Measurements from ENCODE around the gene KDM4D.
"Not testable (repeated sequence)": the region's sequence is repeated elsewhere in the genome, so short reads cannot be mapped to it uniquely, and the experiment has no call there.

GRCh38 chr11:95021468-95021867 is 48.0 kb downstream of the KDM4D start:
- not testable (repeated sequence) for TF ChIP-seq CTCF (IDR thresholded peaks at IDR 0.05); SP1 (CRISPR knock-in tag; conservative IDR thresholded peaks at IDR 0.05); NFYB (CRISPR knock-in tag; conservative IDR thresholded peaks at IDR 0.05; ENCODE audit: low read depth); HMGXB4 (CRISPR knock-in tag; IDR thresholded peaks at IDR 0.05); JUN (CRISPR knock-in tag; IDR thresholded peaks at IDR 0.05); FOXK1 (CRISPR knock-in tag; IDR thresholded peaks at IDR 0.05); GRHL2 (CRISPR knock-in tag; IDR thresholded peaks at IDR 0.05; ENCODE audit: insufficient replicate concordance, severe bottlenecking); CREB1 (CRISPR knock-in tag; IDR thresholded peaks at IDR 0.05); USF2 (CRISPR knock-in tag; IDR thresholded peaks at IDR 0.05); FOXP4 (CRISPR knock-in tag; IDR thresholded peaks at IDR 0.05); E2F1 (CRISPR knock-in tag; IDR thresholded peaks at IDR 0.05)
